Measurements from ENCODE around the gene RFPL3.

RFPL3 gene

DNA sequence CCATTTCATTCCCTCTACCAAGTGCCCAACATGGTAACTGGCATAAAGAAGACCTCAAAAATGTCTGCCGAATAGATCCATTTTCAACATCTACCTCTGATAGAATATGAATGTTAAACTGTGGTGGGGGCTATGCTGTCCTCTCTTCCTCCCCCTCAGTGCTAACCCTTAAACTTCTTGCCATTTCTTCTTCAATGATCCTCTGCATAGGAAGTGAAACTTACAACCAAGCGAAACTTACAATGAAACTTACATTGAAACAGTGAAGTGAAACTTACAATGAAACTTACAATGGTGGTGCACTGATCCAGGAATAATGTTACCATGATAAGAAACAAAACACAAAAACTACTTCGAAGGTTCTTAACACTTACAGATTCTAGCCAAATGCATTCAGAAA lies 49.6 kb downstream of the RFPL3 start:
- CTCF ChIA-PET = no interaction called here
- TF ChIP-seq, protein P1, sequence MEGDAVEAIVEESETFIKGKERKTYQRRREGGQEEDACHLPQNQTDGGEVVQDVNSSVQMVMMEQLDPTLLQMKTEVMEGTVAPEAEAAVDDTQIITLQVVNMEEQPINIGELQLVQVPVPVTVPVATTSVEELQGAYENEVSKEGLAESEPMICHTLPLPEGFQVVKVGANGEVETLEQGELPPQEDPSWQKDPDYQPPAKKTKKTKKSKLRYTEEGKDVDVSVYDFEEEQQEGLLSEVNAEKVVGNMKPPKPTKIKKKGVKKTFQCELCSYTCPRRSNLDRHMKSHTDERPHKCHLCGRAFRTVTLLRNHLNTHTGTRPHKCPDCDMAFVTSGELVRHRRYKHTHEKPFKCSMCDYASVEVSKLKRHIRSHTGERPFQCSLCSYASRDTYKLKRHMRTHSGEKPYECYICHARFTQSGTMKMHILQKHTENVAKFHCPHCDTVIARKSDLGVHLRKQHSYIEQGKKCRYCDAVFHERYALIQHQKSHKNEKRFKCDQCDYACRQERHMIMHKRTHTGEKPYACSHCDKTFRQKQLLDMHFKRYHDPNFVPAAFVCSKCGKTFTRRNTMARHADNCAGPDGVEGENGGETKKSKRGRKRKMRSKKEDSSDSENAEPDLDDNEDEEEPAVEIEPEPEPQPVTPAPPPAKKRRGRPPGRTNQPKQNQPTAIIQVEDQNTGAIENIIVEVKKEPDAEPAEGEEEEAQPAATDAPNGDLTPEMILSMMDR (conservative IDR thresholded peaks at IDR 0.05; ENCODE audit: low read depth) = no peak
- H3K27ac ChIP-seq = no peak overlapping the region
- POLR2A ChIA-PET (ENCODE audit: low non-redundant PET) = no interaction called here
- no peak for DNase-seq (ENCODE audit: low spot score)

DNA sequence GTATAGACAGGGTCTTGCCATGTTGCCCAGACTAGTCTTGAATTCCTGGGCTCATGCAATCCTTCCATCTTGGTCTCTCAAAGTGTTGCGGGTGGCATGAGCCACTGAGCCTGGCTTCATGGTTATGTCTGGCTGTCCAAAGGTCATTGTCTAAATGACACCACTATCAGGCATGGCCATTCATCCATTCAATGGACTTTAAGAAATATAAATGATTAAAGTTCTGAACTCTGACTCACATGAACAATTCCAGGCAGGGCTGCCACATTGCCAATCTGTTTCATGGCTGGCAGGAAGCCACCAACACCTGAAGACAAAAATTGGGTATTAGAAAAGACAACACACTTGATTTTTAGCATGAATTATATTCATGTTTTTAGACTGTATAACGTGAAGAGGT lies 50.3 kb downstream of the RFPL3 start:
- ChIA-PET POLR2A (ENCODE audit: low non-redundant PET) (no interaction called here), CTCF (no interaction called here)
- TF ChIP-seq, protein P1 (conservative IDR thresholded peaks at IDR 0.05; ENCODE audit: low read depth) = no peak
- no peak for DNase-seq (ENCODE audit: low spot score)
- H3K27ac ChIP-seq = no peak overlapping the region

DNA sequence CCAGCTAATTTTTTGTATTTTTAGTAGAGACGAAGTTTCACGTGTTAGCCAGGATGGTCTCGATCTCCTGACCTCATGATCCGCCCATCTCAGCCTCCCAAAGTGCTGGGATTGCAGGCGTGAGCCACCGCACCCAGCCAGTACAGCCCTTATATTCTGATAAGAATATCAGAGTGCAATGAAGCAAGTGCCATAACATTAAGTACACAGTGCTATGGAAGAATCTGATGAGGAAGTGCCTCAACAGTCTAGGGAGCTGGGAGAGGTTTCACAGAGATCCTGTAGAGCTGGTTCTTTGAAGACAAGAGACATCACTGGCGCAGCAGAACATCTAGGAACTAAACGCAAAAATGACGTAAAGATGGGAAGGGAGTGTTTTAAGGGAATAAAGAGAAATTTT lies 52.3 kb downstream of the RFPL3 start:
- TF ChIP-seq, protein P1 (conservative IDR thresholded peaks at IDR 0.05; ENCODE audit: low read depth) = no peak
- no peak overlapping the region for H3K27ac ChIP-seq
- no peak for DNase-seq (ENCODE audit: low spot score)
- ChIA-PET POLR2A (ENCODE audit: low non-redundant PET) (no interaction called here), CTCF (no interaction called here)

DNA sequence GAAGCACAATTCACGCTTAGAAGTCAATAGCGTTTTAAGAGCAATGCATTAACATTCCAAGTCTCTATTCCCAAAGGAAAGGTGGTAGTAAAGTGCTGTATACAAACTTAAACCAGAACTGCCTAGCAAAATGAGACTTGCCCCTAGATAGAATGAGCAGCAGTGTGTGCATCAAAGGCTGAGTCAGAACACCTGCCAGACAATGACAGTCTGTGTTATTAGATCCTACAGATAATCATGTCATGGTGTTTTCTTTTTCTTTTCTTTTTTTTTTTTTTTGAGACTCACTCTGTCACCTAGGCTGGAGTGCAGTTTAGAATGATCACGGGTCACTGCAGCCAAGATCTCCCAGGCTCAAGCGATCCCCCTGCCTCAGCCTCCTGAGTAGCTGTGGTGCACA lies 52.8 kb downstream of the RFPL3 start:
- TF ChIP-seq, protein P1 (conservative IDR thresholded peaks at IDR 0.05; ENCODE audit: low read depth) = no peak

More for the DNA sequence above, 52.8 kb downstream of the RFPL3 start:
- POLR2A ChIA-PET (ENCODE audit: low non-redundant PET) = no interaction called here
- DNase-seq (ENCODE audit: low spot score) = no peak
- no peak overlapping the region for H3K27ac ChIP-seq
- CTCF ChIA-PET = no interaction called here
